Measurements from ENCODE around the gene OSBPL2.

OSBPL2 gene

DNA sequence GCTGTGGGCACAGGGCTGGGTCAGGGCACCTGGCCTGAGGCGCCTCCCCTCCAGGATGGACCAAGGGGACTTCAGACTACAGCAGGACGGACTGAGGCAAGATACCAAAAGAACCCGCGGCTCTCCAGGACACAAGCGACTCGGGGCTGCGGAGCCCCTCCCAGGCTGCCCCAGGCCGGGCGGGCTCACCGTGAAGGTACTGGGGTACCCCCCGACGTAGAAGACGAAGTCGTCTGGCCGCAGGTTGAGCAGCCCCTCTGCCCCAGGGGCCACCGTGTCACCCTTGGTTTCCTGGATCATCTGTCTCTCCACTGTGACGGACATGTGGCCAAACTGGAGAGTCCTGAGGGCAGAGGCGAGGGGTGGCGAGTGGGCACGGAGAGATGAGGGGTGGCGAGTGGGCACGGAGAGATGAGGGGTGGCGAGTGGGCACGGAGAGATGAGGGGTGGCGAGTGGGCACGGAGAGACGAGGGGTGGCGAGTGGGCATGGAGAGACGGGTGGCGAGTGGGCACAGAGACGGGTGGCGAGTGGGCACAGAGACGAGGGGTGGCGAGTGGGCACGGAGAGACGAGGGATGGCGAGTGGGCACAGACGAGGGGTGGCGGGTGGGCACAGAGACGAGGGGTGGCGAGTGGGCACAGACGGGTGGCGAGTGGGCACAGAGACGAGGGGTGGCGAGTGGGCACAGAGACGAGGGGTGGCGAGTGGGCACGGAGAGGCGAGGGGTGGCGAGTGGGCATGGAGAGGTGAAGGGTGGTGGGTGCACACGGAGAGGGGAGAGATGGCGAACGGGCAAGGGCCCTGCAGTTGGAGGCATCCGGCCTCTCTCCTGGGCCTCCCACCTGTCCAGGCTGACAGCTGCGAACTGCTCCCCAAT, 75.4 kb downstream of the OSBPL2 start:
- Mint-ChIP-seq H3K27ac (no peak overlapping the region), H3K27me3 (ENCODE audit: low read depth) (no peaks in the 10 kb centered on the region), H3K9me3 (no peaks in the 10 kb centered on the region), H3K4me1 (ENCODE audit: low read depth) (no peaks in the 10 kb centered on the region), H3K4me3 (no peak overlapping the region), H3K36me3 (ENCODE audit: low read depth) (peaks cover 2% of the 10 kb centered on the region)

DNA sequence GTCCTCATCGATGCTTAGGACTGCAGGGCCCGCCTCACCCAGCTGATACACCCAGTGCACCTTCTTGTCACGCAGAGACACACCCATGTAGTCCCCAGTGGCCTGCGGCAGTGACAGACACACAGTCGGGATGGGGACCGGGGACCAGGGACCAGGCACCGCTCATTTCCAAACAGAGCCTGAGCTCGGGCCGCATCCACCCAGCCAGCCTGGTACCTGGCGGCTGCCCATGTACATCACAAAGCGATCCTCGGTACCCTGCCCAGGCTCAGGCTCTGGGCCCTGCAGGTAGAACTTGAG, 76.0 kb downstream of the OSBPL2 start:
- no peaks in the 10 kb centered on the region for H3K27me3 Mint-ChIP-seq (ENCODE audit: low read depth)

DNA sequence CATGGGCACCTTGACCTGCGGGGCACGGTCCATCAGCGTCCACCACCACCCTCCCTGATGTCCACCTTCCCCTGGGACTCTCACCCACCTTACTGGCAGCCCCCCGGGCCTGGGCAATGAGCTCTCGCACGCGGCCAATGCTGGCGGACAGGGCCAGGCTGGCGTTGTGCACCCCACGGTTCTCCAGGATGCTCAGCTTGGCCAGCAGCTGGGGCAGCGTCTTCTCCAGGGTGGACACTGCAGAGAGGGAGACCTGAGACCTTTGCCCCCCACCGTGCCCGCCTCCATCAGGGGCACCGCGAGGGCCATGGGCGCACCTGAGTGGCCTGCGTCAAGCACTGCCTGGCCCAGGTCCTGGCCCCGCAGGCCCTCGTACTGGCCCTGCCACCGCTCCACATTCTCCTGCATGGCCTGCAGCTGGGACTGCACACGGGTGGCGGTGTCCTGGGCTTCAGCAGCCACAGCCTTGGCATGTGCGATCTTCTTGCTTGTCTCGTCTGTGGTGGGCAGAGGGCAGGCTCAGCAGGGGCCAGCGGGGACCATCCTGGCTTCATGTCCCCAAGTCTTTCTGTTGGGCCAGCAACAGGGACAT, 76.5 kb downstream of the OSBPL2 start:
- H3K27ac Mint-ChIP-seq, result no peak overlapping the region
- no peaks in the 10 kb centered on the region for H3K9me3 Mint-ChIP-seq
- no peaks in the 10 kb centered on the region for H3K27me3 Mint-ChIP-seq (ENCODE audit: low read depth)
- no peaks in the 10 kb centered on the region for H3K36me3 Mint-ChIP-seq (ENCODE audit: low read depth)
- no peaks in the 10 kb centered on the region for H3K4me1 Mint-ChIP-seq (ENCODE audit: low read depth)
- H3K4me3 Mint-ChIP-seq, result no peak overlapping the region

More for the DNA sequence above, 76.0 kb downstream of the OSBPL2 start:
- no peaks in the 10 kb centered on the region for H3K9me3 Mint-ChIP-seq
- H3K27ac Mint-ChIP-seq, result no peak overlapping the region
- no peaks in the 10 kb centered on the region for H3K36me3 Mint-ChIP-seq (ENCODE audit: low read depth)
- no peaks in the 10 kb centered on the region for H3K4me1 Mint-ChIP-seq (ENCODE audit: low read depth)
- H3K4me3 Mint-ChIP-seq, result no peak overlapping the region

GRCh38 chr20:62315773-62316172, 77.5 kb downstream of the OSBPL2 start:
- Mint-ChIP-seq H3K27ac (no peak overlapping the region), H3K36me3 (ENCODE audit: low read depth) (no peaks in the 10 kb centered on the region), H3K27me3 (ENCODE audit: low read depth) (no peaks in the 10 kb centered on the region), H3K4me1 (ENCODE audit: low read depth) (no peaks in the 10 kb centered on the region), H3K9me3 (no peaks in the 10 kb centered on the region), H3K4me3 (no peak overlapping the region)

- no peaks in the 10 kb centered on the region for H3K4me1 Mint-ChIP-seq (ENCODE audit: low read depth)
- no peak overlapping the region for H3K27ac Mint-ChIP-seq
- H3K4me3 Mint-ChIP-seq, result no peak overlapping the region
- H3K36me3 Mint-ChIP-seq (ENCODE audit: low read depth), result no peaks in the 10 kb centered on the region
- H3K27me3 Mint-ChIP-seq (ENCODE audit: low read depth), result no peaks in the 10 kb centered on the region
- no peaks in the 10 kb centered on the region for H3K9me3 Mint-ChIP-seq
These were observed 78.2 kb downstream of the OSBPL2 start for GRCh38 chr20:62316331-62317166.

DNA sequence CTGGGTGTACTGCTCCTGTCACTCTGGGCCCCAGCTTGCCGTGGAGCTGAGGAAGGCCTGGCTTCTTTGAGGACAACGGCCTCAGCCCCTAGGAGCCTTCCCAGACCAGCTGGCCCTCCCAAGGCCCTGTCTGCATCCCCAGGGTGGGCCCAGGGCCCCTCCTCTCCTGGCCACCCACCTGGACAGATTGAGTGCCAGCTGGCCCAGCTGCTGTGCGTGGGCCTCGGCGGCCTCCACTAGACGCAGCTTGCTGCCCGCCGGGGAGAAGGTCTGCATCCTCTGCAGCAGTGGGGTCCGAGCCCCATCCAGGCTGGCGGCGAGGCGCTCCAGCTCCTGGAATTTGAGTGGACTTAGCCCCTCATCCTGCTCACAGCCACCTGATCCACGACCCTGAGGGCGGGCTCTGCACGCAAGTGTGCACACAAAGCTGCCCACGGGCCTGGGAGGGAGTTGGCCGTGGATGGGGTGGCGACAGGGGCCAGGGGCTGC, 78.9 kb downstream of the OSBPL2 start:
- H3K36me3 Mint-ChIP-seq (ENCODE audit: low read depth), result no peaks in the 10 kb centered on the region

GRCh38 chr20:62318400-62319345, 80.4 kb downstream of the OSBPL2 start:
- Mint-ChIP-seq H3K9me3 (no peaks in the 10 kb centered on the region), H3K27ac (no peak overlapping the region), H3K27me3 (ENCODE audit: low read depth) (no peaks in the 10 kb centered on the region), H3K4me3 (no peak overlapping the region), H3K4me1 (ENCODE audit: low read depth) (no peaks in the 10 kb centered on the region), H3K36me3 (ENCODE audit: low read depth) (no peaks in the 10 kb centered on the region)

More for the DNA sequence above, 78.9 kb downstream of the OSBPL2 start:
- Mint-ChIP-seq H3K27me3 (ENCODE audit: low read depth) (no peaks in the 10 kb centered on the region), H3K27ac (no peak overlapping the region), H3K4me1 (ENCODE audit: low read depth) (no peaks in the 10 kb centered on the region), H3K9me3 (no peaks in the 10 kb centered on the region), H3K4me3 (no peak overlapping the region)

GRCh38 chr20:62319346-62319909, 81.1 kb downstream of the OSBPL2 start:
- Mint-ChIP-seq H3K27me3 (ENCODE audit: low read depth) (no peaks in the 10 kb centered on the region), H3K4me3 (no peak overlapping the region), H3K27ac (no peak overlapping the region), H3K9me3 (no peaks in the 10 kb centered on the region), H3K4me1 (ENCODE audit: low read depth) (no peaks in the 10 kb centered on the region), H3K36me3 (ENCODE audit: low read depth) (no peaks in the 10 kb centered on the region)

DNA sequence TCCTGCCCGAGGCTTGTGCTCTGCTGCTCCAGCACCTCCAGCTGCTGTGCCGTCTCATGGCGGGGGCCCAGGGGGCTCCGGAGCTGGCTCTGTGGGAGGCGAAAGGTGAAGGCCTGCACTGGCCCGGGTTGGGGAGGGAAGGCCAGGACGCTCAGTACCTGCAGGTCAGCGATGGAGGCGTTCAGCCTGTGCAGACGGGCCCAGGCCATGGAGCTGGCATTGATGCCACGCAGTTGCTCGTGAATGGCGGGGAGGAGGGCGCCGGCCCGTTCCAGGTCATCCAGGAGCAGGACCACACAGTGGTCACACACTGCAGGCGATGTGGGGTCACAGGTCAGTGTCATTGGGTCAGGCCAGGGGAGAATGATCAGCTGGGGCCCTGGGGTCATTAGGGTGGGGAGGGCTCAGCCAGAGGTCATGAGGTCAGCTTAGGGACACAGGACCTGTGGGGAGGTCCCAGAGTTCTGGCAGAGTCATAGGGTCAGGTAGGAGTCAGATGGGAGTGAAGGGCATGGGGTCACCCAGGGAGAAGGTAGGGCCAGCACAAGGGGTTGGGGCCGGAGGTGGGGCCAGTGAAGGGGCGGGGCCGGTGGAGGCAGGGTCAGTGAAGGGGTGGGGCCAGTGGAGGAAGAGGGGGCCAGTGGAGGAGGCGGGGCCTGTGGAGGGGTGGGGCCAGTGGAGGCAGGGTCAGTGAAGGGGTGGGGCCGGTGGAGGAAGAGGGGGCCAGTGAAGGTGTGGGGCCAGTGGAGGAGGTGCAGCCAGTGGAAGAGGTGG, 82.4 kb downstream of the OSBPL2 start:
- no peaks in the 10 kb centered on the region for H3K9me3 Mint-ChIP-seq
- H3K27ac Mint-ChIP-seq, result no peak overlapping the region
- H3K27me3 Mint-ChIP-seq (ENCODE audit: low read depth), result no peaks in the 10 kb centered on the region
- H3K36me3 Mint-ChIP-seq (ENCODE audit: low read depth), result no peaks in the 10 kb centered on the region
- no peaks in the 10 kb centered on the region for H3K4me1 Mint-ChIP-seq (ENCODE audit: low read depth)
- no peak overlapping the region for H3K4me3 Mint-ChIP-seq

- H3K4me1 Mint-ChIP-seq (ENCODE audit: low read depth), result no peaks in the 10 kb centered on the region
- no peaks in the 10 kb centered on the region for H3K36me3 Mint-ChIP-seq (ENCODE audit: low read depth)
- no peak overlapping the region for H3K27ac Mint-ChIP-seq
- no peak overlapping the region for H3K4me3 Mint-ChIP-seq
- H3K9me3 Mint-ChIP-seq, result no peaks in the 10 kb centered on the region
- no peaks in the 10 kb centered on the region for H3K27me3 Mint-ChIP-seq (ENCODE audit: low read depth)
These were observed 83.2 kb downstream of the OSBPL2 start for GRCh38 chr20:62321521-62321948.

GRCh38 chr20:62321975-62322374, 83.7 kb downstream of the OSBPL2 start:
- H3K4me1 Mint-ChIP-seq (ENCODE audit: low read depth), result no peaks in the 10 kb centered on the region
- H3K27ac Mint-ChIP-seq, result no peak overlapping the region
- H3K27me3 Mint-ChIP-seq (ENCODE audit: low read depth), result no peaks in the 10 kb centered on the region
- no peak overlapping the region for H3K4me3 Mint-ChIP-seq
- H3K9me3 Mint-ChIP-seq, result no peaks in the 10 kb centered on the region
- no peaks in the 10 kb centered on the region for H3K36me3 Mint-ChIP-seq (ENCODE audit: low read depth)

GRCh38 chr20:62322492-62323041, 84.2 kb downstream of the OSBPL2 start:
- H3K27ac Mint-ChIP-seq, result no peak overlapping the region
- H3K36me3 Mint-ChIP-seq (ENCODE audit: low read depth), result no peaks in the 10 kb centered on the region
- H3K4me1 Mint-ChIP-seq (ENCODE audit: low read depth), result no peaks in the 10 kb centered on the region
- H3K27me3 Mint-ChIP-seq (ENCODE audit: low read depth), result no peaks in the 10 kb centered on the region
- H3K9me3 Mint-ChIP-seq, result no peaks in the 10 kb centered on the region
- H3K4me3 Mint-ChIP-seq, result no peak overlapping the region
